Posterior cingulate gyrus (tissue), 11 donors: ENCODE results near the gene C10orf88.
"Not testable (repeated sequence)": the region's sequence is repeated elsewhere in the genome, so short reads cannot be mapped to it uniquely, and the experiment has no call there.

ENCODE experiments used
- DNase-seq, 10 donors: peaks; one replicate each; pipeline versions ENCODE4 v3.0.0 to v3.0.0-alpha.2; 2020 to 2021; ENCODE audit warnings: mixed read lengths in 3 of 10
- intact Hi-C: fragments of 100-400 bp; cut with DNase I; formaldehyde crosslinking; loops from one replicate; pipeline ENCODE4 v1.15.1; 2023

Gene C10orf88

DNA sequence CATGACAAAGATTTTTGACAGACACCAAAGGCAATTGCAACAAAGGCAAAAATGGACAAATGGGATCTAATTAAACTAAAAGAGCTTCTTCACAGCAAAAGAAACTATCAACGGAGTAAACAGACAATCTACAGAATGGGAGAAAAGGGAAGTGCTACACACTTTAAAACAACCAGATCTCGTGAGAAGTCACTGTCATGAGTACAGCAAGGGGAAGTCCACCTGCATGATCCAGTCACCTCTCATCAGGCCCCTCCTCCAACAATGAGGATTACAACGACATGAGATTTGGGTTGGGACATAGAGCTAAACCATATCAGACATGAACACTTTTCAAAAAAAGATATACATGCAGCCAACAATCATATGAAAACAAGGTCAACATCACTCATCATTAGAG is 14.7 kb upstream of the C10orf88 start:
- no peak for DNase-seq
- intact Hi-C loops = no loop called here

DNA sequence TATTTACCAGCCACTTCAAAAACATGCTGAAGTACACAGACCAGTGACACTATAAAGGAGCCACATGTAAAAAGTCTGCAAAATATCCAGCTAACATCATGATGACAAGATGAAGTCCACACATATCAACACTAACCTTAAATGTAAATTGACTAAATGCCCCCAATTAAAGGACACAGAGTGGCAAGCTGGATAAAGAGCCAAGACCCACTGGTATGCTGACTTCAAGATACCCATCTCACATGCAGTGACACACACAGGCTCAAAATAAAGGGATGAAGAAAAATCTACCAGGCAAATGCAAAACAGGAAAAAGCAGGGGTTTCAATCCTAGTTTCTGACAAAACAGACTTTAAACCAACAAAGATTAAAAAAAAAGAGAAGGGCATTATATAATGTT is 12.9 kb upstream of the C10orf88 start:
- no peak for DNase-seq
- intact Hi-C loops = no loop called here

DNA sequence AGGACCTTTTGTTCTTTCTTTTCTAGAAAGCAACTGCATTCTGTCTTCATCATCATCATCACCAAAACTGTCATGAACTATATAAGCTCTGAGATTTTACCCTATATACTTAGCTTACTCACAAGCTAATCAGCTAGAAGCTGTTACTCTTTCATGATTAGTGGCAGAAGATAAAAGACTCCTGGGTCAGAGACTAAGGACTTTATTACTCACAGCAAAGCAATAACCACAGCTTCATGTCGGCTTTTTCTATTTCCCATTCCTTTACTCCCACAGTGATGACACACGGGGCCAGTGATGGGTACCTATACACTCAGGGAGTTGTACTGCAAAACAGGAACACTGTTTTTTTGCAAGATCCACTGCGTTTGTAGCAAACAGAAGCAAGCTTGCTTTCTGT is 8.4 kb upstream of the C10orf88 start:
- intact Hi-C loops = no loop called here
- no peak for DNase-seq

DNA sequence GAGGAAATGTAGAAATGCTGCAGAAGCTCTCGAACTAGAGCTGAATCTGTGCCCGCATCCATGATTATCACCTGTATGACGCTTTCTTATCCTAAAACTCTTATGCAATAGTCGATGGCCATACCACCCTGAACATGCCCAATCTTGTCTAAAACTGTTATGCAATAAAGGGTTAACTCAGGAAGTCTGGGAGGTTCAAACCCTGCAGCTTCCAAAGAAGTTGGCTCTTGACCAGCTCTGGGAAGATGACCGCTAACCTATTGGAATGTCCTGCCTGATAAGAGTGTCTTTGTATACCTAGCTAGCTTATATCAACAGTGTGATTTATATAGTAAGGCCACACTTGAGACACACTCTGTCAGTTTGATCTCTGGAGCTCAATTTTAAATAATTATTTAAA is 3.4 kb upstream of the C10orf88 start:
- DNase-seq = no peak
- intact Hi-C loops = no loop called here

DNA sequence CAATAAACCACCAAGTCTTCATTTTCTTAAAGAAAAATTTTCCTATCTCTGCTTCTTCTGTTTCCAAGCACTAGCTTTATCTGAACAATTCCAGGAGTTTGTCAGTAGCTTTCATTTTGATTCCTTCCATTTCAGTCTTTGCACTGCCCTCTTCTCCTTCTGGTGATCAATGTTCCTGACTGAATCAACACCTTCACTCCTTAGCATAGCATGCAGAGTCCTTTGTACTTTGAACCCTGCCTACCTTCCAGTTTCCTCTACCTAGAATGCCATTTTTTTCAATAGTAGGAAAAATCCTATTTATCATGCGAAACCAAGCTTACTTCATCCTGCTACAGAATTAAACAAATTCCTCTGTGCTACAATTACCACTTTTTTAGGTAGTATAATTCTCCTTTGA is 1.9 kb upstream of the C10orf88 start:
- no peak for DNase-seq
- intact Hi-C loops = no loop called here

DNA sequence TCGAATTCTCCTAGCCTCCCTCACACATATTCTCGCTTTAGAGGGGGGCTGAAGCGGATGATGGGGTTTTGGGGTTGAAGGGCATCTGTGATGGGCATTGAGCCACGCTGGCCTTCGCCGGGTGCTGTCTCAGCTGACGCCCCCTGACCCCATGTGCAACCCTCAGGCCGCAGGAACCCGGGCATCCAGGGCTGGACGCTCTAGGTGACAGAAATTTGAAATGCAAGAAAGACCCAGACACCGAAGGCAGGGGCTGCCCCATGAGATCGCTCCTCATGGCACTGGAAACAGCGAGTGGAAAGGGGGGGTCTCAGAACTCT is 664 bp upstream of the C10orf88 start:
- intact Hi-C loops = loop anchor here (1.0 to 5.0 kb wide), 3 partner anchors 26 to 77 kb away; partner anchors contain the start of genes FAM24B, IKZF5 and PSTK
- DNase-seq = no peak

DNA sequence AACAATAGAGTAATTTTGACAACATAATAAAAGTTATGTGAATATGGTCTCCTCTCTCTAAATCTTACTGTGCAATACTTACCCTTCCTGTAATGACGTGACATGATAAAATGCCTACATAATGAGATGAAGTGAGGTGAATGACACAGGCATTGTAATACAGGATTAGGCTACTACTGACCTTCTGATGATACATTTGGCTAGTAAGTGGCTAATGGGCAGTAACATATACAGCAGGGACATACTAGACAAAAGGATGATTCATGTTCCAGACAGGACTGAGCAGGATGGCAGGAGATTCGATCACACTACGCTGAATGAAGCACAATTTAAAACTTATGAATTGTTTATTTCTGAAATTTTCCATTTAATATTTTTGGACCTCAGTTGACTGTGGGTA is 4.7 kb downstream of the C10orf88 start:
- no peak for DNase-seq
- intact Hi-C loops = no loop called here

DNA sequence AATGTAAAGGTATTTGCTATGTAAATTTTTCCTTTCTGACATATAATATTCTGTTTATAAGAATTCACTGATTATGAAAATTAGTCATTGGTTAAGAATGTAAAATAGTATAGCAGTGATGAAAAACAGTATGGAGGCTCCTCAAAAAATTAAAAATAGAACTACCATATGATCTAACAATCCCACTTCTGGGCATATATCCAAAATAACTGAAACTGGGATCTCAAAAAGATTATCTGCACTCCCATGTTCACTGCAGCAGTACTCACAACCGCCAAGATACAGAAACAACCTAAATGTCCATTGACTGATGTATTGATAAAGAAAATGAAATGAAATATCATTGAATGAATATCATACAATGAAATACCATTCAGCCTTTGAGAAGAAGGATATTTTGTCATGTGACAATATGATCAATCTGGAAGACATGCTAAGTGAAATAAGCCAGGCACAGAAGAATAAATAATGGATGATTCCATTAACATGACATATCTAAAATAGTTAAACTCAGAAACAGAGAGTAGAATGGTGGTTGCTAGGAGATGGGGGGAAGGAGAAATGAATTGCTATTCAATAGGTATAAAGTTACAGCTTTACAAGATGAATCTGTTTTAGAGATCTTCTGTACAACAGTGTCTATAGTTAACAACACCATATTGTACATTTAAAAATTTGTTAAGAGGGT is 14.0 kb downstream of the C10orf88 start:
- no peak for DNase-seq

DNA sequence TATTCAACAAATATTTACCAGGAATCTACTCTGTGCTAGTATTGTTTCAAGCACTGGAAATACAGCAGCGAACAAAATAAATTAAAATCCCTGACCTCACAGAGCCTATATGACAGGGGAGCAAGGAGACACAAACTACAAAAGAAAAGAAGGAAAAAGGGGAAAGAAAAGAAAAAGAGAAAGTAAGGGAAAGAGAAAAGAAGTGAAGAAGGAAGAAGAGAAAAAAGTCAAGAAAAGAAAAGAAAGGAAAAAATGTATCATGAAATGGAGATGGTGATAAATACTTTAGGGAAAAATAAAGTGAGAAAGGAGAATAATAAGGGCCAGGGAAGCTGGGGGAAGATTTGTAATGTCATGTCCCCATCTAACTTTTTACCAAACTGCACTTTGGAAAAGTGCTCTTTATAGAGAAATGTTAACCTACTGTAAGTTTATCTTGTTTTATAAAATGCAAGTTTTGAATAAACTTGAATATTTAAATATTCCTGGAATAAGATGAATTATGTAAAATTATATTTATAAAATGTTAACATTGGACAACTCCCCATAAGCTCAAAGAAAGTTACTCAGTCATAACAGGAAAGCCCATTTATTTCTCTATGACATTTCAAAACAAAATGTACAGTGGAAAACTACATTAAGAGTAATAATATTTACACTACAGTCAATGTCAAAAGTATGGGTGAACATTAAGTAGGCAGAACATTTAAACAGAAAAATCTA is 14.7 kb downstream of the C10orf88 start:
- intact Hi-C loops = no loop called here
- DNase-seq = no peak

More for the DNA sequence above, 14.0 kb downstream of the C10orf88 start:
- intact Hi-C loops = no loop called here

DNA sequence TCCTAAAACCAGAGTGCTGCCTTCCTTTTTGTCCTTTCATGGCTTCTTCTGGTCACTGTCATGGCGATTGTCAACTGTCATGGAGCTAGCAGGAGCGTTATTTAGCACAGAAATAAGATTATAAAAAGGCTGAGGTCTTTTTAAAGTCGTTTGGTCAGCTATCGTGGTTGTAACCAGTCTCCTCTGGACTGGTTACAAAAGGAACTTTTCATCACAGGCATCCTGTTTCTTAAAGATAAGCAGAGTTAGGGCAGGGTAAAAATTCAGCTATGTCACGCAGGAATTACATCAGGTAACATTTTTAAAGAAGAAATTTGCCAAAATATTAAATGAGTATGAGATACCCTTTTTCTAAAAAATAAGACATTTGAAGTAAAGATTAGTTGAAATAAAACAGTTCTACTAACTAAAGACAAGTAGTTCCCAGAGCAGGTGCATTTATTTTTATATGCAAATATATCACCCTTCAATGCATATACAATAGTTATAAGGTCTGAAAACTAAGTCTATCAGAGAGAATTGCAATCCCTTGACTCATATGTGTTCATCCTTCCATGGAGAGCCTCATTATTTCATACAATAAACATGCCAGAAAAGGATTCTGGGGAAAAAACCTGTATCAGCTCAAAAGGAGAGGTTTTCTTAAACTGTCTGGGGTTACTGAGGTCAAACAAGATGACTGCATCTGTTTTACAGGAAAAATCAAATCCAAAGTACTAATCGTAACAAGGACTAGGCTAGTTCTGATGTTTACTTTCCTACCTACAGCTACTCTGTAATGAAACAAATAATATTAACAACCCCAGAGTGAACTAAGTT is 22.7 kb downstream of the C10orf88 start:
- DNase-seq = no peak
- intact Hi-C loops = no loop called here

DNA sequence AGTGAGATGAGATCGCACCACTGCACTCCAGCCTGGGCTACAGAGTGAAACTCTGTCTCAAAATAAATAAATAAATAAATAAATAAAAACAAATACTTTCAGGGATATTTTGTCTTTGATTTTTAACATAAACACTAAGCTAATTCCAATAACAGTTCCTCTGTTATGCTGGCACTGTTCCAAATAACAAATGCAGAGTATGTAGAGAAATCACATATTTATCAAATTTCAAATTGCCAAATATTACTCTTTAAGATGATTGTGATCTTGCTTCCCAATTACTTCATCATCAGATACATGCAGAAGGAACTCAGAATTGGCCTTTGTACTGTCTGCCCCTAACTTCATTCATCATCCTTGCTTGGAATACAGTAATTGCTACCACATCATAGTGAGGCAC is 23.9 kb downstream of the C10orf88 start:
- intact Hi-C loops = no loop called here
- no peak for DNase-seq

DNA sequence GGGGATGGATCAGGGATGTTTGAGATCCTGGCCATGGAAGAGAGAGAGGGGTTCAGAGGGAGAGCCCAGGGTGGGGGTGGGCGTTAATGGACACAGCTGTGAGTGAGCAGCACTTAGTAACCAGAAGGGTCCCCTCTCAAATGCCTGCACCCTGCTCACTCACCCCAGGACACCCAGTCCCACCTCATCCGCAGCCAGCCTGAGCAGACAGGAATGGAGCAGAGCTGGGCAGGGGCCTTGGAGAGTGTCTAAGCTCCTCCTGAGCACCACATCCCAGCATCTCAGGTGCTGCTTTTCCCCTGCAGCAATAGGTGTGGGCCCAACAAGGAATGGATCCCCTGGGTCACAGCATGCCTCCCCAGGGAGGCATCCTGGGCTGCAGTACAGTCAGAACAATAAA is 38.3 kb downstream of the C10orf88 start:
- intact Hi-C loops = no loop called here
- DNase-seq = peak in 2 of 10 donors; percentile 53 to 56

DNA sequence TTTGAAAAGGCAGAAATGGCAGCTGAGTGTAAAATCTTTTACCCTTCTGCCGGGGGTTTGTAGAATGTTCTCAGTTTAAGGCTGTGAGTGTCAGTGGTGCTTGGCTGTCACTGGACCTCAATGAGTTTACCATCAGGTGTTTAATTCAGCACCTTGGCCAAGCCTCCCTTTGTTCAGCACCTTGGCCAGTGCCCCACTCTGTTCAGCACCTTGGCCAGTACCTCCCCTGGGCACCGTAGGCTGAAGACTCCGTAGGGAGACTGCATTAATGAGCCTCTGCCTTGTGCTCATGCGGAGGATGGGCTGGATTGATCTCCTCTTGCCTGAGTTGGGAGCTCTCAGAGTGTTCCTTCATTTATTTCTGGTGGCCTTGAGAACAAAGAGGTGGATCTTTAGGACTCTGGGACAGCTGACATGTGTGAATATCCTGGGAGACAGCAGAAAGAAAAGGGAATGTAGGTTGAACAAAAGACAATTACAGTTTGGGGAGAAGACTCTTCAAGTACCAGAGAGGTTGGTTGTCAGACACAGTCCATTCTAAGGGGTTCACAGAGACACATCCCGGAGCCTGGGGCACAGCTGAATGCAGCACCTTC is 42.0 kb downstream of the C10orf88 start:
- DNase-seq = peak in 1 of 10 donors; percentile 31
- intact Hi-C loops = no loop called here

DNA sequence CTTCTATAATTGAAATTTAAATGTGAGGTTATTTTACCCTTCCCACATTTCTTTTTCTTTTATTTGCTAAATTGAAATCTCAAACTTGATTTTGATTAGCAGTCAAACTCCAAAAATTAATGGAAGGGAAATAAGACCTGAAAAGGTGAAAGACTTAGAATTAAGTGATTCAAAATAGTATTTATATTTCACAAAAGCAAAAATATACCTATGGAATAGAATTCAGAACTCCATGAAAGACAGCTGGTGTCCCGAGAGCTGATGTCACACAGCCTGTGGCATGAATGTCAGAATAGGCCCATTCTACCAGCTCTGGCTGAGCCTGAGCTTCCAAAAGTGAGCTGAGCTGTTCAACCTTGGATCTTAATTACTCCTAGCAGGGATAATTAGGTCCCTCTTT is 43.7 kb downstream of the C10orf88 start, which contains the start of gene FAM24A:
Gene FAM24A (plus strand): TSS at position 301 of the 400 bp plus-strand sequence. CDS start 1,025 bp downstream, outside the sequence.
- intact Hi-C loops = no loop called here
- no peak for DNase-seq

DNA sequence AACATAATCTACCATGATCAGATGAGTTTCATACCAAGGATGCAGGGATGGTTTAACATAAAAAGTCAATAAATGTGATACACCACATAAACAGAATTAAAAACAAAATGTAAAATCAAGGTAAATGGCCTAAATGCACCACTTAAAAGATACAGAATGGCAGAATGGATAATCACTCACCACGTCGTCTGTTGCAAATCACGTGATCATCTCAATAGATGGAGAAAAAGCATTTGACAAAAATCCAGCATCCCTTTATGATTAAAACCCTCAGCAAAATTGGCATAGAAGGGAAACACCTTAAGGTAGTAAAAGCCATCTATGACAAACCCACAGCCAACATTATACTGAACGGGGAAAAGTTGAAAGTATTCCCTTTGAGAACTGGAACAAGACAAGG is 50.2 kb downstream of the C10orf88 start:
- intact Hi-C loops, DNase-seq: not testable (repeated sequence)

DNA sequence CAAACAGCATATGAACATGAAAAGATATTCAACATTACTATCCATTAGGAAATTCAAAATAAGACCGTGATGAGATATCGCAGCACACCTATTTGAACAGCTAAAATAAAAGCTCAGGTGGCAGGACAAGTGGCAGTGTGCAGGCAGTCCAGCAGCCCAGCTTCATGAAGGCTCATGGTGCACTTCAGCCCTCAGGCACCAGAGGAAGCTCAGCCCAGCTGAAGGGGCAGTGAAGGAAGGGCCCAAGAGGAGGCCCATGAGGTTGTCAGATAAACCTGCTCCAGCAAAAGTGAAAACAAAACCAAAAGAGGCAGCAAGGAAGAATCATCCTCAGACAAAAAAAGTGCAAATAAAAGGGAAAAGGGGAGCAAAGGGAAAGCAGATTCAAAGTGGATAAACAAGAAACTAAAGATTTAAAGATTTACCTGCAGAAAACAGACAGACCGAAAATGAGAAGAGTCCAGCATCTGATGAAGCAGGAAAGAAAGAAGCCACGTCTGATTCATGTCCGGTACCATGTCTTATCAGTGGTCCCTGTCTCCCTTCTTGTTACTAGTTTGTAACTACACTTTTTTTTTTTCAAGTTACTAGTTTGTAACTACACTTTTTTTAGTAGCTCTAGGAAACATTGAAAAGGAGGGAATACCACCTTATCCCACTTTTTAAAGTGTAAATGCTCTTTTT is 59.6 kb downstream of the C10orf88 start:
- intact Hi-C loops = no loop called here
- DNase-seq = no peak

DNA sequence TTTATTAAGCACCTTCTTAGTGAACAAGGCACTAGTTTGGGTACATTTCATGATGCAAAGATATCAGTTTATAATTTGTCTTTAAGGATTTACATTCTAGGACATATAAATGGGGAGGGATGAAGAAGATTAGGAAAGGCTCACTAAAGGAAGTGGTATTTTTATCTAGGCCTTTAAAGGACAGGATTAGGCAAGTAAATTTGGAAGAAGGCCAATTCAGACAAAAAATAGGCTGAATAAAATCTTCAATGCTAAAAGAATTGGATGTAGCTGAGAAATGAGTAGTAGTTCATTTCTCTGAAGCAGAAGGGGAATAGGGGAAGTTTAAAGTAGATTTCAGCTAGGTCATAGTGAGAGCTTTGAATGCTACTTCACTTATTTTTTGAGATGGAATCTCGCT is 69.9 kb downstream of the C10orf88 start:
- intact Hi-C loops = no loop called here
- no peak for DNase-seq

DNA sequence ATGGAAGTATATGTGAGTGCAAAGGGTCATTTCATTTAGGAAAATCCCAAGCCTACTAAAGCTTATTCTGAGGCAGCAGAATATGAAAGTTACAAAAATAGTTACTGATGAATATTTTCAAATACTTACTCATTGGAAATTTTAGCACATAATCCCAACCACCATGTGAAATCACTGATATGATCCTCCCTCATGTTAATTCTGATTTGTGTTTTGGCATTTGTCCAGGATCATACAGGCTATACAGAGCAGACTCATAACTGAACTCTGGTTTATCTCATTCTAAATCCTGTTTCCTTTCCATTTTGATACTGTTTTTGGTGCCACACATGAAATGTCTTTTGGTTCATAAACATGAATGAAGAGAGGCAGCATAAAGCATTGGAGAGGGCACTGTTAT is 71.3 kb downstream of the C10orf88 start:
- no peak for DNase-seq
- intact Hi-C loops = no loop called here
